ENCODE data around the gene IGIP. TPM values are rescaled to one million over a fixed set of nuclear protein-coding genes. Genes with fewer than 3 reads are reported as not detected.

The IGIP gene
- total RNA-seq, 5 donors from 2014 or later (not counting 1 experiment from before 2014, with no cell fraction given), result 4.7 to 11.3 (median 9.7) TPM

DNA sequence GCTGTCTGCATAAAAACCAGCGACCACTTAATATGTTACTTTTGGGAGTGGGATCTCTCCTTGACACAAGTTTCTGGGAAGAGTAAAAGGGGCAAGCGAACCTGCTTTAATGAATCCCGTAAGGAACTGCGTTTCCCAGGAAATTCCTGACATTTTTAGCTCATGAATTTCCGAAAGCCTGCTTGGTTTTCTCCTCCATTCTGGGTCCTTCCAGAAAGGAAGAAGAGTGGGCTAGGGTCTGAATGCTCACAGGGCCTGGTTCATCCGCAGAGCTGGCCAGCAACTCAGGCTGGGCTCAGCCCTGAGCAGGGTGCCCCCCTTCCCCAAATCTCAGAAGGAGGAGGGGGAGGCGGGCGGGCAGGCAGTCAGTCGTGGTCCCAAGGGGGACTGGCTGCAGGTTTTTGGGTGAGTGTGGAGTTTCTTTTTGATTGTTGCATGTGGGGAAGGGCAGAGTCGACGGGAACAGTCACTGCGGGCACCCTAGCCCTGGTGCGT, 13.0 kb upstream of the IGIP start:
- Mint-ChIP-seq H3K4me3 (peak overlapping the region; percentile 90 to 93 (median 90)), H3K9me3 (no peaks in the 10 kb centered on the region), H3K36me3 (no peaks in the 10 kb centered on the region), H3K27ac (peak overlapping the region; percentile 64 to 92), H3K4me1 (peaks cover 65 to 80% (median 75%) of the 10 kb centered on the region in 3 donors), H3K27me3 (peaks cover 3 to 7% of the 10 kb centered on the region in 2 donors)
- H3K4me3 ChIP-seq (ENCODE audit: control insufficient read depth in 1 of 2, extremely low read depth in 1 of 2, low read length in 1 of 2), result peak overlapping the region in 1 of 2 donors; percentile 80
- peak in 1 of 35 experiments; percentile 13 for DNase-seq
- no peaks in the 10 kb centered on the region for H3K36me3 ChIP-seq (ENCODE audit: control insufficient read depth in 2 of 2, extremely low read depth in 1 of 2, insufficient read depth in 1 of 2, low read length in 1 of 2)
- CTCF ChIA-PET, result interaction anchor here (0.9 to 1.8 kb wide), 4 partner anchors 21 to 780 kb away, joined by 3 to 11 read pairs (median 6); no protein-coding TSS in a partner anchor
- POLR2A ChIA-PET, result interaction anchor here (0.5 to 1.5 kb wide), 3 partner anchors 9 to 1912 kb away, joined by 3 to 8 read pairs (median 5); no protein-coding TSS in a partner anchor
- no peaks in the 10 kb centered on the region for H3K9me3 ChIP-seq
- no peak for ATAC-seq (replicated peaks in 1 of 4)
- no peak overlapping the region for H3K27ac ChIP-seq (ENCODE audit: low read length)
- peaks cover 9 to 12% of the 10 kb centered on the region in 2 experiments for H3K27me3 ChIP-seq (replicated peaks in 1 of 2; ENCODE audit: control insufficient read depth in 2 of 2, extremely low read depth in 1 of 2, insufficient read depth in 2 of 2, low read length in 1 of 2)
- 45% methylated on average over 12 of the region's 13 CpGs for WGBS (ENCODE audit: insufficient coverage)
- H3K4me1 ChIP-seq (ENCODE audit: control insufficient read depth in 1 of 2, extremely low read depth in 1 of 2, insufficient read depth in 2 of 2, low read length in 2 of 2), result peaks cover 31 to 45% of the 10 kb centered on the region in 2 experiments

- H3K27me3 Mint-ChIP-seq, result peaks cover 3 to 7% of the 10 kb centered on the region in 2 donors
- Histone ChIP-seq H3K4me1 (ENCODE audit: control insufficient read depth in 1 of 2, extremely low read depth in 1 of 2, insufficient read depth in 2 of 2, low read length in 2 of 2) (peaks cover 30 to 42% of the 10 kb centered on the region in 2 experiments), H3K27me3 (replicated peaks in 1 of 2; ENCODE audit: control insufficient read depth in 2 of 2, extremely low read depth in 1 of 2, insufficient read depth in 2 of 2, low read length in 1 of 2) (peaks cover 9 to 12% of the 10 kb centered on the region in 2 experiments), H3K27ac (ENCODE audit: low read length) (peak overlapping the region; percentile 83), H3K36me3 (ENCODE audit: control insufficient read depth in 2 of 2, extremely low read depth in 1 of 2, insufficient read depth in 1 of 2, low read length in 1 of 2) (no peaks in the 10 kb centered on the region), H3K4me3 (ENCODE audit: control insufficient read depth in 1 of 2, extremely low read depth in 1 of 2, low read length in 1 of 2) (peak overlapping the region; percentile 80), H3K9me3 (no peaks in the 10 kb centered on the region)
- 0% methylated on average over 2 of the region's 28 CpGs for WGBS (ENCODE audit: insufficient coverage)
- H3K36me3 Mint-ChIP-seq, result no peaks in the 10 kb centered on the region
- H3K4me3 Mint-ChIP-seq, result peak overlapping the region; percentile 90 to 93 (median 90)
- peak overlapping the region; percentile 92 to 93 for H3K27ac Mint-ChIP-seq
- peaks cover 68 to 82% (median 78%) of the 10 kb centered on the region in 3 donors for H3K4me1 Mint-ChIP-seq
- DNase-seq, result peak in 14 of 35 experiments; percentile 6 to 50 (median 14)
- peak; percentile 2 to 4 (median 2) for ATAC-seq (replicated peaks in 1 of 4)
- H3K9me3 Mint-ChIP-seq, result no peaks in the 10 kb centered on the region
- CTCF ChIA-PET, result interaction anchor here (0.6 to 1.8 kb wide), 5 partner anchors 21 to 1330 kb away, joined by 3 to 11 read pairs (median 4); no protein-coding TSS in a partner anchor
- POLR2A ChIA-PET, result interaction anchor here in 1 of 2 donors (0.6 kb wide), 1 partner anchor 1912 kb away, joined by 5 read pairs; no protein-coding TSS in a partner anchor
Observed at GRCh38 chr5:140113180-140113698, 12.5 kb upstream of the IGIP start.

- H3K9me3 ChIP-seq, result no peaks in the 10 kb centered on the region
- H3K27me3 Mint-ChIP-seq, result peaks cover 3 to 7% of the 10 kb centered on the region in 2 donors
- peak within 1 kb of the TSS; percentile 80 to 83 for H3K4me3 ChIP-seq (ENCODE audit: control insufficient read depth in 1 of 2, extremely low read depth in 1 of 2, low read length in 1 of 2)
- WGBS (ENCODE audit: insufficient coverage), result under 1% methylated on average over 49 of the region's 60 CpGs
- H3K27me3 ChIP-seq (replicated peaks in 1 of 2; ENCODE audit: control insufficient read depth in 2 of 2, extremely low read depth in 1 of 2, insufficient read depth in 2 of 2, low read length in 1 of 2), result peaks cover 7 to 12% of the 10 kb centered on the region in 2 experiments
- peak within 1 kb of the TSS; percentile 83 for H3K27ac ChIP-seq (ENCODE audit: low read length)
- H3K9me3 Mint-ChIP-seq, result no peaks in the 10 kb centered on the region
- no peaks in the 10 kb centered on the region for H3K36me3 ChIP-seq (ENCODE audit: control insufficient read depth in 2 of 2, extremely low read depth in 1 of 2, insufficient read depth in 1 of 2, low read length in 1 of 2)
- peak within 1 kb of the TSS; percentile 93 for H3K27ac Mint-ChIP-seq
- peaks cover 26 to 37% of the 10 kb centered on the region in 2 experiments for H3K4me1 ChIP-seq (ENCODE audit: control insufficient read depth in 1 of 2, extremely low read depth in 1 of 2, insufficient read depth in 2 of 2, low read length in 2 of 2)
- H3K4me1 Mint-ChIP-seq, result peaks cover 73 to 82% (median 78%) of the 10 kb centered on the region in 3 donors
- no peaks in the 10 kb centered on the region for H3K36me3 Mint-ChIP-seq
- CTCF ChIA-PET, result interaction anchor here (0.6 to 1.8 kb wide), 4 partner anchors 20 to 1329 kb away, joined by 3 to 9 read pairs (median 4); no protein-coding TSS in a partner anchor
- POLR2A ChIA-PET, result interaction anchor here (0.6 to 0.8 kb wide), 2 partner anchors 808 to 1911 kb away, joined by 3 to 5 read pairs; no protein-coding TSS in a partner anchor
- peak within 1 kb of the TSS; percentile 90 to 93 (median 90) for H3K4me3 Mint-ChIP-seq
- DNase-seq (peak; percentile 92 to 98 (median 97)), ATAC-seq (replicated peaks in 1 of 4) (peak; percentile 93 to 94 (median 94))
Observed at GRCh38 chr5:140113699-140114263, 12.0 kb upstream of the IGIP start, which contains the start of gene PURA. Gene PURA, plus strand, starts transcription at chr5:140114109. Its CDS starts 73 bp downstream, at chr5:140114182.

GRCh38 chr5:140114341-140115185, 11.2 kb upstream of the IGIP start:
- Histone ChIP-seq H3K4me3 (ENCODE audit: control insufficient read depth in 1 of 2, extremely low read depth in 1 of 2, low read length in 1 of 2) (peak overlapping the region; percentile 80 to 83), H3K27me3 (replicated peaks in 1 of 2; ENCODE audit: control insufficient read depth in 2 of 2, extremely low read depth in 1 of 2, insufficient read depth in 2 of 2, low read length in 1 of 2) (peaks cover 3 to 12% of the 10 kb centered on the region in 2 experiments), H3K27ac (ENCODE audit: low read length) (peak overlapping the region; percentile 78), H3K4me1 (ENCODE audit: control insufficient read depth in 1 of 2, extremely low read depth in 1 of 2, insufficient read depth in 2 of 2, low read length in 2 of 2) (peaks cover 26 to 32% of the 10 kb centered on the region in 2 experiments), H3K36me3 (ENCODE audit: control insufficient read depth in 2 of 2, extremely low read depth in 1 of 2, insufficient read depth in 1 of 2, low read length in 1 of 2) (no peaks in the 10 kb centered on the region), H3K9me3 (no peaks in the 10 kb centered on the region)
- Mint-ChIP-seq H3K27me3 (peaks cover 3 to 4% of the 10 kb centered on the region in 2 donors), H3K27ac (peak overlapping the region; percentile 88 to 93), H3K36me3 (no peaks in the 10 kb centered on the region), H3K4me1 (peaks cover 66 to 74% (median 71%) of the 10 kb centered on the region in 3 donors), H3K4me3 (peak overlapping the region; percentile 90 to 93 (median 90)), H3K9me3 (no peaks in the 10 kb centered on the region)
- ChIA-PET POLR2A (interaction anchor here (0.5 to 0.9 kb wide), 4 partner anchors 9 to 1536 kb away, joined by 3 to 5 read pairs (median 4); no protein-coding TSS in a partner anchor), CTCF (interaction anchor here (0.6 to 1.3 kb wide), 5 partner anchors 9 to 817 kb away, joined by 3 to 6 read pairs (median 4); no protein-coding TSS in a partner anchor)
- DNase-seq (peak in 31 of 35 experiments; percentile 3 to 57 (median 24)), ATAC-seq (replicated peaks in 1 of 4) (peak; percentile 12 to 19 (median 16))
- WGBS (ENCODE audit: insufficient coverage), result 1% methylated on average over 61 of the region's 65 CpGs

- Mint-ChIP-seq H3K9me3 (no peaks in the 10 kb centered on the region), H3K27me3 (peaks cover 3 to 4% of the 10 kb centered on the region in 2 donors), H3K36me3 (no peaks in the 10 kb centered on the region), H3K4me1 (peaks cover 62 to 70% (median 70%) of the 10 kb centered on the region in 3 donors), H3K27ac (peak overlapping the region; percentile 88 to 93), H3K4me3 (peak overlapping the region; percentile 90 to 93 (median 90))
- DNase-seq (no peak), ATAC-seq (replicated peaks in 1 of 4) (no peak)
- no CpG with 5 or more reads among the region's 1 CpG for WGBS (ENCODE audit: insufficient coverage)
- Histone ChIP-seq H3K4me3 (ENCODE audit: control insufficient read depth in 1 of 2, extremely low read depth in 1 of 2, low read length in 1 of 2) (peak overlapping the region; percentile 80 to 83), H3K36me3 (ENCODE audit: control insufficient read depth in 2 of 2, extremely low read depth in 1 of 2, insufficient read depth in 1 of 2, low read length in 1 of 2) (no peaks in the 10 kb centered on the region), H3K9me3 (no peaks in the 10 kb centered on the region), H3K27me3 (replicated peaks in 1 of 2; ENCODE audit: control insufficient read depth in 2 of 2, extremely low read depth in 1 of 2, insufficient read depth in 2 of 2, low read length in 1 of 2) (peaks cover 3 to 8% of the 10 kb centered on the region in 2 experiments), H3K27ac (ENCODE audit: low read length) (peak overlapping the region; percentile 78), H3K4me1 (ENCODE audit: control insufficient read depth in 1 of 2, extremely low read depth in 1 of 2, insufficient read depth in 2 of 2, low read length in 2 of 2) (peaks cover 26 to 32% of the 10 kb centered on the region in 2 experiments)
- POLR2A ChIA-PET, result interaction anchor here (0.7 to 0.9 kb wide), 5 partner anchors 8 to 1540 kb away, joined by 3 to 6 read pairs (median 4); partner anchors contain the start of gene HSPA9 (in 1 of the 2)
- CTCF ChIA-PET, result interaction anchor here in 1 of 2 donors (0.7 to 1.4 kb wide), 5 partner anchors 8 to 818 kb away, joined by 3 to 5 read pairs (median 3); no protein-coding TSS in a partner anchor
Observed at GRCh38 chr5:140115186-140115500, 10.6 kb upstream of the IGIP start.
